HL-60 (cell line): ENCODE data around the gene DCUN1D3.

ENCODE experiments used
- GABPA ChIP-seq: IDR thresholded peaks from 2 replicates; pipeline ENCODE4 v1.6.1; 2012; ENCODE audit warnings: low read depth
- POLR2AphosphoS5 ChIP-seq: IDR thresholded peaks from 2 replicates; pipeline ENCODE4 v1.6.1; 2012; ENCODE audit warnings: low read depth
- TF ChIP-seq, protein P1 (sequence below): IDR thresholded peaks from one replicate; pipeline ENCODE4 v1.5.1; 2011; ENCODE audit warnings: low read length, control low read depth, inconsistent platforms; ENCODE audit not compliant: insufficient read depth

GRCh38 chr16:20897253-20897897 lies 2.8 kb downstream of the DCUN1D3 start:
- TF ChIP-seq, protein P1, sequence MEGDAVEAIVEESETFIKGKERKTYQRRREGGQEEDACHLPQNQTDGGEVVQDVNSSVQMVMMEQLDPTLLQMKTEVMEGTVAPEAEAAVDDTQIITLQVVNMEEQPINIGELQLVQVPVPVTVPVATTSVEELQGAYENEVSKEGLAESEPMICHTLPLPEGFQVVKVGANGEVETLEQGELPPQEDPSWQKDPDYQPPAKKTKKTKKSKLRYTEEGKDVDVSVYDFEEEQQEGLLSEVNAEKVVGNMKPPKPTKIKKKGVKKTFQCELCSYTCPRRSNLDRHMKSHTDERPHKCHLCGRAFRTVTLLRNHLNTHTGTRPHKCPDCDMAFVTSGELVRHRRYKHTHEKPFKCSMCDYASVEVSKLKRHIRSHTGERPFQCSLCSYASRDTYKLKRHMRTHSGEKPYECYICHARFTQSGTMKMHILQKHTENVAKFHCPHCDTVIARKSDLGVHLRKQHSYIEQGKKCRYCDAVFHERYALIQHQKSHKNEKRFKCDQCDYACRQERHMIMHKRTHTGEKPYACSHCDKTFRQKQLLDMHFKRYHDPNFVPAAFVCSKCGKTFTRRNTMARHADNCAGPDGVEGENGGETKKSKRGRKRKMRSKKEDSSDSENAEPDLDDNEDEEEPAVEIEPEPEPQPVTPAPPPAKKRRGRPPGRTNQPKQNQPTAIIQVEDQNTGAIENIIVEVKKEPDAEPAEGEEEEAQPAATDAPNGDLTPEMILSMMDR = no peak
- TF ChIP-seq POLR2AphosphoS5 (no peak), GABPA (no peak)
